Spleen (tissue), 11 donors: ENCODE results near the gene DISC1. TPM values are rescaled to one million over a fixed set of nuclear protein-coding genes. Genes with fewer than 3 reads are reported as not detected.
"Not testable (repeated sequence)": the region's sequence is repeated elsewhere in the genome, so short reads cannot be mapped to it uniquely, and the experiment has no call there.

Experiments
- DNase-seq: peaks from one replicate; pipeline ENCODE4 v3.0.0-alpha.2; 2020
- H3K27ac ChIP-seq, 8 donors: fragments of 200-600 bp; sonication (generic) in 7 of 8; 1 replicate in 4 of 8; 2 replicates in 4 of 8; pipeline versions ENCODE4 v1.5.0 to v1.8.0; 2016 to 2021; ENCODE audit warnings: inconsistent platforms in 4 of 8, mild to moderate bottlenecking in 4 of 8, moderate library complexity in 1 of 8
- H3K27me3 ChIP-seq, 7 donors: fragments of 200-600 bp; sonication (generic) in 6 of 7; replicated peaks in 1 of 7; 1 replicate in 4 of 7; 2 replicates in 3 of 7; pipeline versions ENCODE4 v1.5.0 to v1.8.0; 2016 to 2021; ENCODE audit warnings: inconsistent platforms in 3 of 7, mild to moderate bottlenecking in 1 of 7
- H3K36me3 ChIP-seq, 6 donors: fragments of 200-600 bp; sonication (generic) in 5 of 6; 1 replicate in 4 of 6; 2 replicates in 2 of 6; pipeline versions ENCODE4 v1.5.0 to v1.8.0; 2016 to 2021; ENCODE audit warnings: inconsistent platforms in 2 of 6
- H3K4me1 ChIP-seq, 6 donors: fragments of 200-600 bp; sonication (generic) in 5 of 6; 1 replicate in 3 of 6; 2 replicates in 3 of 6; pipeline versions ENCODE4 v1.5.0 to v1.8.0; 2016 to 2021; ENCODE audit warnings: inconsistent platforms in 3 of 6
- H3K4me3 ChIP-seq, 8 donors: fragments of 200-600 bp; sonication (generic) in 7 of 8; 1 replicate in 4 of 8; 2 replicates in 4 of 8; pipeline versions ENCODE4 v1.5.0 to v1.8.0; 2016 to 2021; ENCODE audit warnings: inconsistent platforms in 4 of 8, mild to moderate bottlenecking in 4 of 8, moderate library complexity in 2 of 8
- H3K9me3 ChIP-seq, 8 donors: fragments of 200-600 bp; sonication (generic) in 7 of 8; 1 replicate in 4 of 8; 2 replicates in 4 of 8; pipeline versions ENCODE4 v1.5.0 to v1.8.0; 2016 to 2021; ENCODE audit warnings: inconsistent platforms in 4 of 8
- CTCF ChIP-seq, 11 experiments: fragments of 200-600 bp in 7 of 11; fragments of 450-650 bp in 4 of 11; sonication (generic) in 4 of 11; IDR thresholded peaks in 8 of 11; conservative IDR thresholded peaks in 3 of 11; 1 replicate in 7 of 11; 2 replicates in 4 of 11; pipeline versions ENCODE4 v1.4.0 to v1.8.0; 2016 to 2021; ENCODE audit warnings: antibody characterized with exemption in 11 of 11, inconsistent platforms in 4 of 11, mild to moderate bottlenecking in 1 of 11
- POLR2A ChIP-seq, 3 donors: fragments of 450-650 bp; IDR thresholded peaks; one replicate each; pipeline ENCODE4 v1.5.1; 2017; ENCODE audit warnings: antibody characterized with exemption in 3 of 3, mild to moderate bottlenecking in 1 of 3
- POLR2AphosphoS5 ChIP-seq, 3 donors: sonication (generic); formaldehyde crosslinking; IDR thresholded peaks; one replicate each; pipeline ENCODE4 v1.5.1; 2017; ENCODE audit warnings: antibody characterized with exemption in 3 of 3
- WGBS, 5 donors: extraction: QIAGEN DNeasy Blood & Tissue Kit in 3 of 5; methylation state at CpG; one replicate each; pipeline versions ENCODE4 v1.1.5 to v1.1.7; 2013 to 2018; 5-methylcytosine and 5-hydroxymethylcytosine counted together
- intact Hi-C: fragments of 100-400 bp; cut with DNase I; formaldehyde crosslinking; loops from one replicate; pipeline ENCODE4 v1.15.0; 2023; ENCODE audit warnings: low total_unique reads
- polyA plus RNA-seq, 3 donors: library from polyadenylated mRNA; stranded (reverse); fragments of 200-250 nt; gene quantifications; one replicate each; pipeline ENCODE4 v1.2.1, GENCODE V29; 2013
- total RNA-seq, 7 donors: library from RNA; depleted of rRNA in 3 of 7; stranded (reverse); fragments of >200 nt in 3 of 7; fragmentation: NEBNext Ultra II Directional in 4 of 7; extraction: Animal tissue kit (Norgen Biotek cat#: 25700) in 4 of 7; gene quantifications; one replicate each; pipeline versions ENCODE4 v1.1.0 to v1.2.1, GENCODE V29; 2016 to 2021
- donor health status: healthy with polysubstance abuse.
- donor health status: DM: no; HTN: no; CAD: no; lungs with moderate emphysema.
- donor health status: DM: no; HTN: no; CAD: no.
- donor health status: Bipolar disorder and iron deficiency.
- donor health status: healthy.
- donor health status: DM: no; HTN: no; CAD: no.
- donor health status: DM: yes; HTN: yes; CAD: no.

The DISC1 gene
- total and polyA plus RNA-seq, 10 donors: 0.89 to 36.4 (median 24.2) TPM

GRCh38 chr1:231959225-231959884, 332.8 kb downstream of the DISC1 start:
- DNase-seq: no peak
- H3K27ac ChIP-seq: no peak overlapping the region
- H3K36me3 ChIP-seq: peaks cover 0 to 35% (median 0%) of the 10 kb centered on the region in 6 donors
- no peak for TF ChIP-seq POLR2AphosphoS5 (IDR thresholded peaks at IDR 0.05)
- no peak for TF ChIP-seq POLR2A (IDR thresholded peaks at IDR 0.05)
- TF ChIP-seq CTCF (IDR thresholded peaks at IDR 0.05 in 8 of 11, conservative IDR thresholded peaks at IDR 0.05 in 3 of 11): no peak
- no peaks in the 10 kb centered on the region for H3K4me1 ChIP-seq
- no peak overlapping the region for H3K4me3 ChIP-seq
- intact Hi-C loops: no loop called here
- H3K9me3 ChIP-seq: peaks cover 0 to 13% (median 0%) of the 10 kb centered on the region in 8 donors
- H3K27me3 ChIP-seq: no peaks in the 10 kb centered on the region
- WGBS, 5 donors: 88 to 97% (median 95%) methylated on average over 6 of the region's 6 CpGs

GRCh38 chr1:231961801-231962200, 335.2 kb downstream of the DISC1 start:
- H3K4me1 ChIP-seq, intact Hi-C loops, H3K4me3 ChIP-seq, DNase-seq, H3K27ac ChIP-seq, H3K27me3 ChIP-seq, H3K9me3 ChIP-seq: not testable (repeated sequence)
- H3K36me3 ChIP-seq: peaks cover 0 to 28% (median 0%) of the 10 kb centered on the region in 6 donors
- WGBS, 5 donors: 85 to 100% (median 95%) methylated on average over 1 of the region's 1 CpG

GRCh38 chr1:231962636-231963035, 336.0 kb downstream of the DISC1 start:
- Histone ChIP-seq H3K27ac (no peak overlapping the region), H3K36me3 (peaks cover 0 to 27% (median 0%) of the 10 kb centered on the region in 6 donors), H3K4me3 (no peak overlapping the region), H3K9me3 (no peaks in the 10 kb centered on the region), H3K4me1 (peaks cover 0 to 8% (median 0%) of the 10 kb centered on the region in 6 donors), H3K27me3 (no peaks in the 10 kb centered on the region)
- no peak for TF ChIP-seq POLR2A (IDR thresholded peaks at IDR 0.05)
- TF ChIP-seq CTCF (IDR thresholded peaks at IDR 0.05 in 8 of 11, conservative IDR thresholded peaks at IDR 0.05 in 3 of 11): no peak
- no peak for TF ChIP-seq POLR2AphosphoS5 (IDR thresholded peaks at IDR 0.05)
- intact Hi-C loops: no loop called here
- WGBS, 5 donors: 84 to 100% (median 94%) methylated on average over 2 of the region's 2 CpGs
- no peak for DNase-seq

- Histone ChIP-seq H3K4me3 (no peak overlapping the region), H3K27ac (no peak overlapping the region), H3K27me3 (no peaks in the 10 kb centered on the region), H3K9me3 (no peaks in the 10 kb centered on the region), H3K4me1 (peaks cover 0 to 8% (median 0%) of the 10 kb centered on the region in 6 donors), H3K36me3 (peaks cover 0 to 34% (median 0%) of the 10 kb centered on the region in 6 donors)
- intact Hi-C loops: no loop called here
- 77 to 97% (median 92%) methylated on average over 2 of the region's 2 CpGs for WGBS, 5 donors
- TF ChIP-seq POLR2A (IDR thresholded peaks at IDR 0.05) (no peak), CTCF (IDR thresholded peaks at IDR 0.05 in 8 of 11, conservative IDR thresholded peaks at IDR 0.05 in 3 of 11) (no peak), POLR2AphosphoS5 (IDR thresholded peaks at IDR 0.05) (no peak)
- no peak for DNase-seq
Observed at GRCh38 chr1:231964241-231964640, 337.7 kb downstream of the DISC1 start.
